Neuron (in vitro differentiated cells): Measurements from ENCODE around the gene BAD.

Experiments used
- H2AFZ ChIP-seq: one replicate; pipeline ENCODE4 v1.6.1; 2013; ENCODE audit warnings: low read depth, mild to moderate bottlenecking, inconsistent platforms, low read length, moderate library complexity
- H3K27me3 ChIP-seq: one replicate; pipeline ENCODE4 v1.6.1; 2013; ENCODE audit warnings: low read length; ENCODE audit not compliant: insufficient read depth
- H3K36me3 ChIP-seq: one replicate; pipeline ENCODE4 v1.6.1; 2013; ENCODE audit warnings: low read length; ENCODE audit not compliant: insufficient read depth
- H3K4me1 ChIP-seq: one replicate; pipeline ENCODE4 v1.6.1; 2013; ENCODE audit warnings: low read length; ENCODE audit not compliant: insufficient read depth
- H3K4me3 ChIP-seq: 2 replicates; pipeline ENCODE4 v1.5.1; 2013; ENCODE audit warnings: mild to moderate bottlenecking, low read length, moderate library complexity
- H3K9me3 ChIP-seq: one replicate; pipeline ENCODE4 v1.6.1; 2013; ENCODE audit warnings: low read length

The BAD gene

GRCh38 chr11:64243236-64243854 lies 41.1 kb downstream of the BAD start:
- peaks cover 39% of the 10 kb centered on the region for H3K4me1 ChIP-seq
- H3K27me3 ChIP-seq: no peaks in the 10 kb centered on the region
- H3K9me3 ChIP-seq: no peaks in the 10 kb centered on the region
- no peak overlapping the region for H3K4me3 ChIP-seq
- peaks cover 15% of the 10 kb centered on the region for H3K36me3 ChIP-seq
- H2AFZ ChIP-seq: no peak overlapping the region

- Histone ChIP-seq H3K36me3 (peaks cover 15% of the 10 kb centered on the region), H3K27me3 (no peaks in the 10 kb centered on the region), H3K4me1 (peaks cover 27% of the 10 kb centered on the region), H3K4me3 (peak overlapping the region; percentile 89), H2AFZ (no peak overlapping the region), H3K9me3 (no peaks in the 10 kb centered on the region)
Measured at GRCh38 chr11:64241491-64242374, 42.7 kb downstream of the BAD start.

- Histone ChIP-seq H2AFZ (peak overlapping the region; percentile 23), H3K4me3 (peak overlapping the region; percentile 89), H3K36me3 (peaks cover 15% of the 10 kb centered on the region), H3K27me3 (no peaks in the 10 kb centered on the region), H3K9me3 (no peaks in the 10 kb centered on the region), H3K4me1 (peaks cover 27% of the 10 kb centered on the region)
Measured at GRCh38 chr11:64241241-64241490, 43.3 kb downstream of the BAD start.

GRCh38 chr11:64240435-64241240 lies 43.8 kb downstream of the BAD start, which contains the start of gene FKBP2:
Gene FKBP2 (plus strand): TSS chr11:64241095. CDS start chr11:64242388, 1,293 bp downstream.
- Histone ChIP-seq H3K27me3 (no peaks in the 10 kb centered on the region), H3K4me3 (peak within 1 kb of the TSS; percentile 89), H3K36me3 (peaks cover 15% of the 10 kb centered on the region), H3K4me1 (peaks cover 25% of the 10 kb centered on the region), H2AFZ (peak within 1 kb of the TSS; percentile 23), H3K9me3 (no peaks in the 10 kb centered on the region)

GRCh38 chr11:64239662-64240434 lies 44.6 kb downstream of the BAD start:
- Histone ChIP-seq H3K4me1 (peaks cover 17% of the 10 kb centered on the region), H3K27me3 (no peaks in the 10 kb centered on the region), H2AFZ (no peak overlapping the region), H3K4me3 (peak overlapping the region; percentile 89), H3K9me3 (no peaks in the 10 kb centered on the region), H3K36me3 (peaks cover 15% of the 10 kb centered on the region)

GRCh38 chr11:64238999-64239398 lies 45.5 kb downstream of the BAD start:
- H3K36me3 ChIP-seq: peaks cover 11% of the 10 kb centered on the region
- no peak overlapping the region for H2AFZ ChIP-seq
- H3K4me1 ChIP-seq: peaks cover 17% of the 10 kb centered on the region
- H3K27me3 ChIP-seq: no peaks in the 10 kb centered on the region
- no peak overlapping the region for H3K4me3 ChIP-seq
- H3K9me3 ChIP-seq: no peaks in the 10 kb centered on the region

GRCh38 chr11:64238076-64238475 lies 46.4 kb downstream of the BAD start:
- Histone ChIP-seq H3K27me3 (no peaks in the 10 kb centered on the region), H3K4me1 (peaks cover 15% of the 10 kb centered on the region), H2AFZ (no peak overlapping the region), H3K4me3 (no peak overlapping the region), H3K9me3 (no peaks in the 10 kb centered on the region), H3K36me3 (peaks cover 2% of the 10 kb centered on the region)

GRCh38 chr11:64237484-64237951 lies 46.9 kb downstream of the BAD start:
- Histone ChIP-seq H3K4me3 (no peak overlapping the region), H3K27me3 (no peaks in the 10 kb centered on the region), H3K36me3 (no peaks in the 10 kb centered on the region), H3K9me3 (no peaks in the 10 kb centered on the region), H2AFZ (no peak overlapping the region), H3K4me1 (peaks cover 13% of the 10 kb centered on the region)

- Histone ChIP-seq H3K9me3 (no peaks in the 10 kb centered on the region), H3K4me3 (no peak overlapping the region), H3K4me1 (peaks cover 14% of the 10 kb centered on the region), H2AFZ (no peak overlapping the region), H3K27me3 (no peaks in the 10 kb centered on the region), H3K36me3 (no peaks in the 10 kb centered on the region)
Measured at GRCh38 chr11:64235437-64236161, 48.9 kb downstream of the BAD start.

GRCh38 chr11:64234647-64235379 lies 49.7 kb downstream of the BAD start:
- H3K27me3 ChIP-seq: no peaks in the 10 kb centered on the region
- peaks cover 8% of the 10 kb centered on the region for H3K4me1 ChIP-seq
- H3K36me3 ChIP-seq: no peaks in the 10 kb centered on the region
- no peak overlapping the region for H2AFZ ChIP-seq
- no peak overlapping the region for H3K4me3 ChIP-seq
- H3K9me3 ChIP-seq: no peaks in the 10 kb centered on the region

GRCh38 chr11:64233913-64234586 lies 50.4 kb downstream of the BAD start, which contains the start of gene VEGFB:
Gene VEGFB (plus strand): TSS chr11:64234584. CDS start chr11:64234834, 250 bp downstream.
- Histone ChIP-seq H2AFZ (no peak within 1 kb of the TSS), H3K4me1 (peaks cover 15% of the 10 kb centered on the region), H3K36me3 (no peaks in the 10 kb centered on the region), H3K4me3 (no peak within 1 kb of the TSS), H3K9me3 (no peaks in the 10 kb centered on the region), H3K27me3 (no peaks in the 10 kb centered on the region)
